GM23248 (cell line): ENCODE results near the gene ZNF322.

Experiments
- EZH2 ChIP-seq: fragments of 200-600 bp; sonication (generic); IDR thresholded peaks from 2 replicates; pipeline ENCODE4 v1.6.1; 2018; ENCODE audit warnings: antibody characterized with exemption, mild to moderate bottlenecking; ENCODE audit not compliant: insufficient read depth, poor library complexity, severe bottlenecking
- EZH2phosphoT487 ChIP-seq: fragments of 200-600 bp; sonication (generic); IDR thresholded peaks from 2 replicates; pipeline ENCODE4 v1.6.1; 2018; ENCODE audit warnings: antibody characterized with exemption, moderate library complexity, mild to moderate bottlenecking, low read depth; ENCODE audit not compliant: insufficient read depth

DNA sequence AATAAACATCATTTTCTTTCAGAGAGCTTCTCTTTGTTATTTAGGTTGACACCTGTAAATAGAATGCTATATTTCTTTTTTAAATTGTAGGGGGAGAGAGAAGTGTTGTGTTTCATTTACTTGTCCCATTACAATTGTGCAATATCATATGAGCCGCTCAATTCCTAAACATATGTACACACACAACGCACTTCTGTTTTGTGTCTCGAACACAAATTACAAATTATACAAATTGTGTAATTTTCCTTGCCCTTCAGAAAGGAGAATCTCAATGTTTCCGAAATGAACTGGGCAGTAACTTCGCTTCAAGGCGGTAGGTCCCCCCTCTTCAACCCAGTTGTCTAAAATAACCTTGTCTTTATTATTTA is 65.4 kb downstream of the ZNF322 start:
- TF ChIP-seq EZH2phosphoT487 (no peak), EZH2 (no peak)
